Measurements from ENCODE around the gene TNFSF10. TPM values are rescaled to one million over a fixed set of nuclear protein-coding genes. Genes with fewer than 3 reads are reported as not detected.

TNFSF10 gene
- total RNA-seq, 1 experiment from 2014 or later, result 21.4 TPM

GRCh38 chr3:172517859-172518466 is 5.3 kb downstream of the TNFSF10 start:
- TF ChIP-seq CTCF (conservative IDR thresholded peaks at IDR 0.05), result no peak
- TF ChIP-seq EZH2 (IDR thresholded peaks at IDR 0.05; ENCODE audit: low read depth), result no peak
- H3K4me3 ChIP-seq, result no peak overlapping the region
- no peaks in the 10 kb centered on the region for H3F3A ChIP-seq (ENCODE audit: insufficient read depth, low read depth)
- ChIA-PET POLR2A (ENCODE audit: unreplicated experiment) (interaction anchor here (0.6 to 1.2 kb wide), 2 partner anchors 28 to 1704 kb away, joined by 3 to 6 read pairs; no protein-coding TSS in a partner anchor), CTCF (interaction anchor here (1.9 kb wide), 1 partner anchor 56 kb away, joined by 5 read pairs; no protein-coding TSS in a partner anchor)
- H3K9me3 ChIP-seq (ENCODE audit: insufficient read depth, low read depth), result no peaks in the 10 kb centered on the region
- no peaks in the 10 kb centered on the region for H3K79me2 ChIP-seq (ENCODE audit: low read depth)
- peaks cover 4% of the 10 kb centered on the region for H3K4me1 ChIP-seq (replicated peaks; ENCODE audit: insufficient read depth)
- H3K27me3 ChIP-seq (ENCODE audit: insufficient read depth, low read depth), result no peaks in the 10 kb centered on the region
- no peak overlapping the region for H2AFZ ChIP-seq
- H3K36me3 ChIP-seq (ENCODE audit: low read depth), result no peaks in the 10 kb centered on the region
- no peaks in the 10 kb centered on the region for H3K9me2 ChIP-seq (ENCODE audit: insufficient read depth)
- intact Hi-C loops (cut with micrococcal nuclease; ENCODE audit: unreplicated experiment), result loop anchor here (2.0 kb wide), 1 partner anchor 43 kb away; no protein-coding TSS in a partner anchor
- DNase-seq, result no peak
- no peak overlapping the region for H3K27ac ChIP-seq
- no peak overlapping the region for H3K4me2 ChIP-seq
- BruUV-seq (replicated peaks), result no TSS peak
- H4K20me1 ChIP-seq (ENCODE audit: insufficient read depth), result no peaks in the 10 kb centered on the region

- H3K4me1 ChIP-seq (replicated peaks; ENCODE audit: insufficient read depth), result no peaks in the 10 kb centered on the region
- H3F3A ChIP-seq (ENCODE audit: insufficient read depth, low read depth), result no peaks in the 10 kb centered on the region
- H3K27me3 ChIP-seq (ENCODE audit: insufficient read depth, low read depth), result no peaks in the 10 kb centered on the region
- peak overlapping the region; percentile 1; the same call in 1 of the 2 replicates for H2AFZ ChIP-seq
- H3K9me2 ChIP-seq (ENCODE audit: insufficient read depth), result no peaks in the 10 kb centered on the region
- no peaks in the 10 kb centered on the region for H3K36me3 ChIP-seq (ENCODE audit: low read depth)
- H3K9me3 ChIP-seq (ENCODE audit: insufficient read depth, low read depth), result no peaks in the 10 kb centered on the region
- H3K4me3 ChIP-seq, result no peak overlapping the region
- CTCF ChIA-PET, result interaction anchor here (0.7 to 1.9 kb wide), 2 partner anchors 55 to 504 kb away, joined by 5 to 9 read pairs; no protein-coding TSS in a partner anchor
- no TSS peak for BruUV-seq (replicated peaks)
- DNase-seq, result peak in 1 of 2 experiments; percentile 61
- no peaks in the 10 kb centered on the region for H4K20me1 ChIP-seq (ENCODE audit: insufficient read depth)
- H3K4me2 ChIP-seq, result no peak overlapping the region
- no peaks in the 10 kb centered on the region for H3K79me2 ChIP-seq (ENCODE audit: low read depth)
- POLR2A ChIA-PET (ENCODE audit: unreplicated experiment), result interaction anchor here (0.6 to 1.2 kb wide), 2 partner anchors 30 to 234 kb away, joined by 6 read pairs; partner anchors contain the start of gene ECT2
- no peak overlapping the region for H3K27ac ChIP-seq
- intact Hi-C loops (cut with micrococcal nuclease; ENCODE audit: unreplicated experiment), result loop anchor here (2.0 kb wide), 1 partner anchor 44 kb away; no protein-coding TSS in a partner anchor
- TF ChIP-seq EZH2 (IDR thresholded peaks at IDR 0.05; ENCODE audit: low read depth) (no peak), CTCF (conservative IDR thresholded peaks at IDR 0.05) (no peak)
Observed at GRCh38 chr3:172516318-172517214, 6.7 kb downstream of the TNFSF10 start.

GRCh38 chr3:172515130-172515918 is 7.9 kb downstream of the TNFSF10 start:
- intact Hi-C loops (cut with micrococcal nuclease; ENCODE audit: unreplicated experiment), result no loop called here
- no peak overlapping the region for H3K4me3 ChIP-seq
- no peak overlapping the region for H2AFZ ChIP-seq
- H3K27me3 ChIP-seq (ENCODE audit: insufficient read depth, low read depth), result no peaks in the 10 kb centered on the region
- H3K36me3 ChIP-seq (ENCODE audit: low read depth), result no peaks in the 10 kb centered on the region
- H3K9me3 ChIP-seq (ENCODE audit: insufficient read depth, low read depth), result no peaks in the 10 kb centered on the region
- BruUV-seq (replicated peaks), result no TSS peak
- TF ChIP-seq EZH2 (IDR thresholded peaks at IDR 0.05; ENCODE audit: low read depth) (no peak), CTCF (conservative IDR thresholded peaks at IDR 0.05) (no peak)
- H3K9me2 ChIP-seq (ENCODE audit: insufficient read depth), result no peaks in the 10 kb centered on the region
- no peak overlapping the region for H3K4me2 ChIP-seq
- H3K4me1 ChIP-seq (replicated peaks; ENCODE audit: insufficient read depth), result no peaks in the 10 kb centered on the region
- no peaks in the 10 kb centered on the region for H3F3A ChIP-seq (ENCODE audit: insufficient read depth, low read depth)
- ChIA-PET CTCF (interaction anchor here (0.8 kb wide), 1 partner anchor 81 kb away, joined by 3 read pairs; no protein-coding TSS in a partner anchor), POLR2A (ENCODE audit: unreplicated experiment) (no interaction called here)
- H3K27ac ChIP-seq, result no peak overlapping the region
- no peaks in the 10 kb centered on the region for H3K79me2 ChIP-seq (ENCODE audit: low read depth)
- no peak for DNase-seq
- no peaks in the 10 kb centered on the region for H4K20me1 ChIP-seq (ENCODE audit: insufficient read depth)
